Hepatocyte (in vitro differentiated cells): ENCODE data around the gene PRMT5. TPM values are rescaled to one million over a fixed set of nuclear protein-coding genes. Genes with fewer than 3 reads are reported as not detected.

Source experiments
- DNase-seq: peaks from one replicate; pipeline ENCODE4 v3.0.0-alpha.2; 2016; ENCODE audit warnings: low spot score
- H2AFZ ChIP-seq: fragments of 200-600 bp; sonication (generic); 2 replicates; pipeline ENCODE4 v1.6.0; 2016; ENCODE audit warnings: antibody characterized with exemption, mild to moderate bottlenecking
- H3K27ac ChIP-seq: fragments of 200-600 bp; sonication (generic); 2 replicates; pipeline ENCODE4 v1.5.1; 2016; ENCODE audit warnings: mild to moderate bottlenecking
- H3K27me3 ChIP-seq: fragments of 200-600 bp; sonication (generic); 2 replicates; pipeline ENCODE4 v1.6.1; 2016
- H3K36me3 ChIP-seq: fragments of 200-600 bp; sonication (generic); replicated peaks from 2 replicates; pipeline ENCODE4 v1.5.1; 2016; ENCODE audit warnings: low read depth; ENCODE audit not compliant: insufficient read depth
- H3K4me1 ChIP-seq: fragments of 200-600 bp; sonication (generic); 2 replicates; pipeline ENCODE4 v1.5.1; 2016; ENCODE audit warnings: mild to moderate bottlenecking, moderate library complexity; ENCODE audit not compliant: insufficient read depth
- H3K4me2 ChIP-seq: fragments of 200-600 bp; sonication (generic); 2 replicates; pipeline ENCODE4 v1.6.0; 2016
- H3K4me3 ChIP-seq: fragments of 200-600 bp; sonication (generic); 2 replicates; pipeline ENCODE4 v1.5.1; 2016; ENCODE audit warnings: mild to moderate bottlenecking
- H3K79me2 ChIP-seq: fragments of 200-600 bp; sonication (generic); 2 replicates; pipeline ENCODE4 v1.6.0; 2017; ENCODE audit warnings: mild to moderate bottlenecking
- H3K9me2 ChIP-seq: fragments of 200-600 bp; sonication (generic); replicated peaks from 2 replicates; pipeline ENCODE4 v1.6.0; 2017; ENCODE audit warnings: mild to moderate bottlenecking; ENCODE audit not compliant: insufficient read depth
- H3K9me3 ChIP-seq: fragments of 200-600 bp; sonication (generic); 2 replicates; pipeline ENCODE4 v1.5.1; 2016; ENCODE audit warnings: low read depth, mild to moderate bottlenecking
- H4K20me1 ChIP-seq: fragments of 200-600 bp; sonication (generic); 2 replicates; pipeline ENCODE4 v1.6.0; 2016; ENCODE audit warnings: mild to moderate bottlenecking; ENCODE audit not compliant: insufficient read depth, poor library complexity, severe bottlenecking
- CTCF ChIP-seq: fragments of 200-600 bp; sonication (generic); IDR thresholded peaks from 2 replicates; pipeline ENCODE4 v1.5.1; 2016; ENCODE audit warnings: antibody characterized with exemption, mild to moderate bottlenecking; ENCODE audit not compliant: poor library complexity
- EZH2 ChIP-seq: fragments of 200-600 bp; sonication (generic); IDR thresholded peaks from 2 replicates; pipeline ENCODE4 v1.6.1; 2016; ENCODE audit warnings: antibody characterized with exemption, mild to moderate bottlenecking, borderline replicate concordance
- EZH2phosphoT487 ChIP-seq: fragments of 200-600 bp; sonication (generic); IDR thresholded peaks from one replicate; pipeline ENCODE4 v1.6.1; 2018; ENCODE audit warnings: antibody characterized with exemption, mild to moderate bottlenecking, low read depth, moderate library complexity; ENCODE audit not compliant: unreplicated experiment, severe bottlenecking
- WGBS: methylation state at CpG from one replicate; pipeline ENCODE4 v1.1.6; 2016; ENCODE audit warnings: low lambda C conversion rate; ENCODE audit errors: missing lambda C conversion rate; 5-methylcytosine and 5-hydroxymethylcytosine counted together
- polyA plus RNA-seq: library from polyadenylated mRNA; unstranded; fragments of >200 nt; fragmentation: Nextera tagmentation; extraction: Ambion mirVana; gene quantifications from 2 replicates; pipeline ENCODE4 v1.2.1, GENCODE V29; 2016
- total RNA-seq: library from RNA; depleted of rRNA; stranded (reverse); fragments of >200 nt; gene quantifications from 2 replicates; pipeline ENCODE4 v1.2.3, GENCODE V29; 2014

Gene PRMT5
- total and polyA plus RNA-seq, 2 experiments from 2014 or later: 52.2 to 72.3 TPM

GRCh38 chr14:22973217-22974032 lies 44.2 kb upstream of the PRMT5 start:
- WGBS: 93% methylated on average over 6 of the region's 6 CpGs
- peaks cover 25% of the 10 kb centered on the region for H3K4me1 ChIP-seq
- no peaks in the 10 kb centered on the region for H3K9me2 ChIP-seq
- H3K27me3 ChIP-seq: no peaks in the 10 kb centered on the region
- no peaks in the 10 kb centered on the region for H3K9me3 ChIP-seq
- H3K4me2 ChIP-seq: peak overlapping the region; percentile 88
- TF ChIP-seq EZH2phosphoT487: no peak
- peak; percentile 74 for TF ChIP-seq CTCF
- no peak for TF ChIP-seq EZH2
- peak overlapping the region; percentile 18 for H3K27ac ChIP-seq
- no peaks in the 10 kb centered on the region for H4K20me1 ChIP-seq
- H3K36me3 ChIP-seq: no peaks in the 10 kb centered on the region
- no peak overlapping the region for H2AFZ ChIP-seq
- H3K4me3 ChIP-seq: no peak overlapping the region
- H3K79me2 ChIP-seq: peaks cover 31% of the 10 kb centered on the region
- peak; percentile 74 for DNase-seq

DNA sequence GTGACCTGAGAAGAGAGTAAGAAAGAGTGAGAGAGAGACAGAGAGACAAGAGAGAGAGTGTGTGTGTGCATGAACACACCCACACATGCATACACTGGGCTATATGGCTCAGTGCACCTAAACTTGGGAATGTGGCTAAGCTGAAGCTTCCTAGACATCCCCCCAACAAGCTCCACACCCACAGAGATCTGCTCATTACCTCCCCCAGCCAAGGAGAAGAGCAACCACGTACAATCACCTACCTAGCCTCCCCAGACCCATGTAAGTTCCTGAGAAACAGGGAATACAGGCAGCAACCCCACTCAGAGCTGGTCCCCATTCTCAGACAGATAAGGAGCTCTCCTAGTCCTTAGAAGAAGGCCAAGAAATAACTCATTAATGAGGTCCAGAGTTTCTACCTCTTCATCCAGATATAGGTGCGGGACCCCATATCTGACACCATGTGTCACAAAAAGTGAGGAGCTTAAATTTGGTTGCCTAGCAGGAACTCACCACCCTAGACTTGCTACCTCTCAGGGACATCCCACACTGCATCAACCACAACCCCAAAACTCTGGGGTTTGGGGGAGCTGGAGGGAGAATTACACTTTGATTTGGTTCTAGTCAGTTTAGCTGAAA lies 43.2 kb upstream of the PRMT5 start:
- 93% methylated on average over 2 of the region's 2 CpGs for WGBS
- Histone ChIP-seq H3K4me2 (no peak overlapping the region), H3K9me2 (no peaks in the 10 kb centered on the region)

DNA sequence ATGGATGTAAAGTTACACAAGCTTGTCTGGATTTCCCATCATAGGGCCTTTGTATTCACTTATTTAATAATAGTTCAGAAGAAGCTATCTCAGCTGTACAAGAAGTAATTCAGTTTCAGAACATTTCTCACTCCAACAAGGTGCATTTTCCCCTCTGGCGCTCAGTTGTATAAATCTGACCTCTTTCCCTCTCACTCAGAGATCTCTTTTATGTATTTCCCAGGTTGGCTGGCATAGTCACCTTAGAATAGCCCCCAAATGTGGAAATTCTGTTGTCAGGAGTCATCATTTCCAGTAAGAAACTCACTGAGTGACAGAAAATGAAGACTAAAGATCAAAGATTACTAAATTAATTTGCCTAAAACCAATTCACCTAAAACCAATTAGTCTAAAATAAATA lies 42.0 kb upstream of the PRMT5 start:
- 100% methylated on average over 1 of the region's 1 CpG for WGBS
- no peaks in the 10 kb centered on the region for H3K9me3 ChIP-seq
- TF ChIP-seq CTCF: no peak
- no peak for TF ChIP-seq EZH2

More for the DNA sequence above, 43.2 kb upstream of the PRMT5 start:
- H3K27ac ChIP-seq: no peak overlapping the region
- H3K9me3 ChIP-seq: no peaks in the 10 kb centered on the region
- H3K79me2 ChIP-seq: peaks cover 27% of the 10 kb centered on the region
- no peaks in the 10 kb centered on the region for H4K20me1 ChIP-seq
- no peak for DNase-seq
- H2AFZ ChIP-seq: no peak overlapping the region
- no peak overlapping the region for H3K4me3 ChIP-seq
- TF ChIP-seq CTCF: no peak
- no peak for TF ChIP-seq EZH2phosphoT487
- TF ChIP-seq EZH2: no peak
- no peaks in the 10 kb centered on the region for H3K36me3 ChIP-seq
- H3K27me3 ChIP-seq: no peaks in the 10 kb centered on the region
- H3K4me1 ChIP-seq: peaks cover 17% of the 10 kb centered on the region

More for the DNA sequence above, 42.0 kb upstream of the PRMT5 start:
- Histone ChIP-seq H3K4me2 (no peak overlapping the region), H3K4me3 (no peak overlapping the region), H3K79me2 (peaks cover 24% of the 10 kb centered on the region), H3K27me3 (no peaks in the 10 kb centered on the region), H3K27ac (no peak overlapping the region), H3K4me1 (peaks cover 12% of the 10 kb centered on the region), H3K9me2 (no peaks in the 10 kb centered on the region), H2AFZ (no peak overlapping the region), H4K20me1 (no peaks in the 10 kb centered on the region), H3K36me3 (no peaks in the 10 kb centered on the region)
- DNase-seq: no peak
